ENCODE measurements around the gene WASL.
"Not testable (repeated sequence)": the region's sequence is repeated elsewhere in the genome, so short reads cannot be mapped to it uniquely, and the experiment has no call there.

Gene WASL

DNA sequence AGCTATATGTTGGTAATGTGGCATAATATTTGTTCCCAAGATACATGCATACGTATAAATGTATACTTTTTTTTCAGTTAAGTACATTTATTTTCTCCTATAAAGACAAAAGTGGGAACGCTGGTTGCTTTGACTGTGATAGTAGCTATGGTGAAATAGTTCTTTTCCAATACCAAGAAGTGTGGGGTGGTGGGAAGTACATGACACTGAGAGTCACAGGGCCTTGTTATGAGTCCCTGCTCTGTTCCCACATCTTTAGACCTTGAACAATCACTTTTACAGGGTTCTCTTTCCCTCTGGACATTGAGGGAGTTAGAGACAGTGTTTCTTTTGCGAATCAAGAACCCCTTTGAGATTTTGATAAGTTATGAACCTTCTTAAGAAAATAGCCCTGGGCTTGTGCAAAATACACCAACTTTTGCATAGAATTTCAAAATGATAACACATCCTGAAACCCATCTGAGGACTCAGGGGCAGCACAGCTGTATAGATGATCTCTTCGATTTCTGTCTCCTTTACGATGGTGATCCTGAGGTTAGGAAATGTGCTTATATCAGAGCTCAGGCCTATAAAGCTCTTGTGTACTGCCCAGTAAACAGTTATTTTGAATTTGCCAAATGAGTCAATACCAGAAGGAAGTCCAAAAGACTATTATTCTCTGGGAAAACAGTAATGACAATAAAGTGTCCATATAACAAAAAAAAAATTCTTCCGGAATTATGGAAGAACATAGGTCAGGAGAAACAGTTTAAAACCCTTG is 92.1 kb downstream of the WASL start:
- DNase-seq: no peak

DNA sequence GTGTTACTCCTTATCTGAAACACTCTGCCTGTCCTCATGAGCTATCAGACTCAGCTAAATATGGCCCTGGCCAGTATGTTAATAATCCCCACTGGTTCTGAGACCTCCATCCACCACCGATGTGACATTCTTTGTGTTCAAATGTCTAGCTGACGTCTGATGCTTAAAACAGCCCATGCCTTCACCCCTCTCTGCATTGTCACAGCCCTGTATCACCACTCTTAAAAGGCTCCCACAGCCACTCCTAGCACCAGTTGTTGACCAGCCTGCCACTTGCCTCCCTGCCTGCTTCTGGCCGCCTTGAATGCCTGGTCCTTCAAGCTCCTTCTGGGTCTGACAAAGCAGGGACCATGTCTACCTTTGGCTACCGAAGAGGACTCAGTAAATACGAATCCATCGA is 93.2 kb downstream of the WASL start, which contains the start of gene LMOD2:
TSS of gene LMOD2 (plus strand) at position 253 of the 400 bp plus-strand sequence. CDS start at position 351, 98 bp downstream.
- no peak for DNase-seq

DNA sequence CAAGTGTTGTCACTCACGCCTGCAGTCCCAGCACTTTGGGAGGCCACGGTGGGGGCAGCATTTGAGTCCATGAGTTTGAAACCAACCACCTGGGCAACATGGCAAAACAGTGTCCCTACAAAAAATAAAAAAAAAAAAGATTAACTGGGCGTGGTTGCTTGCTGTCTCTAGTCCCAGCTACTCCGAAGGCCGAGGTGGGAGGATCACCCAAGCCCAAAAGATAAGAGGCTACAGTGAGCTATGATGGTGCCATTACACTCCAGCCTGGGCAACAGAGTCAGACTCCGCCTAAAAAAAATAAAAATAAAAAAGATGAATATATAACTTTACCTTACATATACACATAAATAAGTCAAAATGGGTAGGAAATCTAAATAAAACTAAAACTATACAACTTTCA is 95.6 kb downstream of the WASL start:
- DNase-seq: no peak

DNA sequence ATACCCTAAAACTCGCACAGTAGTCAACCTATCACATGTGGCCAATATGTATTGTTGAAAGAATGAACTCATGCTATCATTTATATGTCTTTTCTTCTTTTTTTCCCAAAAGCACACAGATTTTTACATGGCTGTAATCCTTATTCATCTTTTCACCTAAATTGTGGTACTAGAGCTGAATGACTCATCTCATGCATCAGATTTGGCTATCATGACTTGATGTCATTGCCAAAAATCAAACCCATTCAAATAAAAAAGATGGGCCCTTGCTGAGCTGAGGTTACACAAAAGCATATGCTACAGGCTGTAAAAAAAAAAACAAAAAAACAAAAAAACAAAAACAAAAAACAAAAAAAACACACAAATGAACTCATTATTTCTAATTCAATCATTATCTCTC is 96.4 kb downstream of the WASL start:
- DNase-seq: no peak

DNA sequence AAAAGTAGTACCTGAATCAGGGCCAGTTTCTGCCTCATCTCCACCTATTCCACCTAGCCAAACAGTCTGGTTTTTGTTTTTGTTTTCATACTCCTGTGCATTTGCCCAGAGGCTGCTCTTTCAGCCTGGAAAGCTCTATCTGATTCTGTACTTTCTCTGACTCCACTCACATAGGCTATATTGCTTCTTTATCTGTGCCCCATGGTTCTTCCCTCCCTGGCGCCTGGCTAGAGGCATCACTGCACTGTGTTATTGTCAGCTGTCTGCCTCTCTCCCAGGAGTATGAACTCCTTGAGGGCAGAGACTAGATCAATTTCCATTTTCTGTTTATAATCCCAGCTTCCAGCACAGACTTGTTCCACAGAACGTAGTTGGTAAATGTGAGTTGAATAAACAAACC is 98.2 kb downstream of the WASL start:
- no peak for DNase-seq

DNA sequence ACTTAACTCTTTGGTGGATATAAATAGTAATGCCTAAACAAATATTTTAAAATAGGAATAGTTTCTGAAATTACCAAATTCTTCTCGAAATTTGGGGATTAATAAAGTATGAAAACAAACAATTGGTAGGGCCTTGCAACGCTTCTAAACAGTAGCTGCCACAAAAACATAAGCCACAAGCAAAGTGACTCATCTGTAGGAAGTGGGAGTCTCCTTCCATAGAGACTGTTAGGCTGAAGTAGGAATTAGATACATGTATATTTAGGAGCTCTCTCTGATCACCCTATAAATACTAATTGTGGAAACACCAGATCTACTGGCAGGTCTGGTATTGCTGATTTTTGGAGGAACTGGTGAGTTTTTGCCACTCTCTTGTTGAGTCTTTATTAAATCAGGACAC is 98.8 kb downstream of the WASL start:
- DNase-seq: no peak

DNA sequence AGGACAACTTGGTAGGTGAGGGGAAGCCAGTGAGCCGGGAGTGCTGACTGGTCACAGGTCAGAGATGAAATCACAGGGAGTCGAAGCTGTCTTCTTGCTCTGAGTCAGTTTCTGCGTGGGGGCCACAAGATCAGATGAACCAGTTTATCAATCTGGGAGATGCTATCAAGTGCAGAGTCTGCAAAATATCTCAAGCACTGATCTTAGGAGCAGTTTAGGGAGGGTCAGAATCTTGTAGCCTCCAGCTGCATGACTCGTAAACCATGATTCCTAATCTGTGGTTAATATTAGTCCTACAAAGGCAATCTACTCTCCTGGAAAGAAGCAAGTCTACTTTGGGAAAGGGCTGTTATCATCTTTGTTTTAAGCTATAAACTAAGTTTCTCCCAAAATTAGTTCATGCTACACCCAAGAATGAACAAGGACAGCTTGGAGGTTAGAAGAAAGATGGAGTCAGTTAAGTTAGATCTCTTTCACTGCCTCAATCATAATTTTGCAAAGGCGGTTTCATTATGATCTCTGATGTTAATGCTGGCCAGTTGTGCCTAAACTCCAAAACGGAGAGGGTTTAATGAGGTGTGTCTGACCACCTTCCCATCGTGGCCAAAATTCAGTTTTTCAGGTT is 101.6 kb downstream of the WASL start:
- DNase-seq: no peak

DNA sequence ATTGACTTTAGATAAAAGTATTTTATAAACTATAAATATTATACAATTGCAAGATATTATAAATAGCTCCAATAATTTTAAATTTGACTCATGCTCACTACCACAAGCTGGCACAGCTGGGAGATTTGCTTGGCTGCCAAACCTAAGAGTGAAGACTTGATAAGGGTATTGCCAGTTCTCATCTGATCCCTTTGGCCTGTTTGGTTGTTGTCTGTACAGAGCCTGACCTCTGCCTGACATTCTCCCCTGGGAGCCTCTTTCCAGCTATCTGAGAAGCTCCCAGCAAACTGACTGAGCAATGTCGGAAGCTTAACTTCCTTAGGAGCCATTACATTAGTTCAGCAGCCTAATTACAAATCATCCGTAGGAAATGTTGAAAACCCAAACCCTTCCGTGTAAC is 103.3 kb downstream of the WASL start:
- DNase-seq: no peak

DNA sequence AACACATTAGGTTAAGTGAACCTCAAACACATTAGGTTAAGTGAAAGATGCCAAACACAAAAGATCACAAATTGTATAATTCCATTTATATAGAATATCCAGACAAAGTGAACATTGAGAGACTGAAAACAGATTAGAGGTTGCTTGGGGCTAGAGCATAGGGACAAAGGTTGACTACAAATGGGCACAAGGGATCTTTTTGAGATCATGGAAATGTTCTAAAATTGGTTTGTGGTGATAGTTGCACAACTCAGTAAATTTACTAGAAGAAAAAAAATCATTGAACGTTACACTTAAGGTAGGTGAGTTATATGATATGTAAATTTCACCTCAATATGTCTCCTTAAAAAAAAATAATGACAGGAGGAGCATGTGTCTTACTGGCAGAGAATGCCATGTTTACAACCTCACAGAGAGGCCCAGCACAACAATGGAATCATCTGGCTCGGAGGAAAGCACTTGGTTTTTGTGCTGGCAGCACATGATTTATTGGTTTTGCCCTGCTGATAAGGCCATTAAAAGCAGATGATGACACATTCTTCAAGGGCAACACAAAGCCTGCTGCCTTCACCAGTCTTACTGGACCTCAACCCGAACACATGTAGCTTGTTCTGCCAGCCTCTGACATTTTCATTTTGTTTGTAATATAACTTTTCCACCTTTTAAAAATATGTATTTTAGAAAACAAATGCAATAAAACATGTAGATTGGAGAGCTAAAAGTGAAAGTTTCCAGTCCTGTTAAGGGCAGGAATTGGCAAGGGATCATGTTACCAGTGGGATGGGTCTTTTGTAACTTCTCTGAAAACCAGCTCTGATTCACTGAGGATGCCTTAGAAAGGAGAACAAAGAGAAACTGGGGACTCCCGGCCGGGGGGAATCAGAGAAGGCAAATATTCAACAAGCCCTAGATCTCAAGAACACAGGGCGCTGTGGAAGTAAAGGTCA is 105.0 kb downstream of the WASL start:
- DNase-seq: no peak

DNA sequence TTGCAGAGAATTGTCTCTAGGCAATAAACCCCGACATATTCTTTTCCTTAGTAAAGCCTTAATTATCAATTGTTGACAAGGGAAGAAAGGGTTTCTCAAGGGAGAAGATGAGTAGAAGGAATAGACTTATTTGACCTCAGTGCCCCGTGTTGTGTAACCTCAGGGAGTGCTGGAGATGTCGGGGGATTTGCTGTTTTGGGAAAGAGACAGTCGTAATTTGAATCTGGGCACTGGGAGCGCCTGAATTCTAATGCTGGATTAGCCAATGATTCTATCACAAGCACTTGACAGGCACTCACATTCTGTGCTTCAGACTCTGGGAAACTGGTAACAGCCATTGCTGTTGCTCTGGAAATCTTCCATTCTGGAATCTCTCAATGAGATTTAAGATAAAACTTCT is 106.9 kb downstream of the WASL start:
- no peak for DNase-seq

DNA sequence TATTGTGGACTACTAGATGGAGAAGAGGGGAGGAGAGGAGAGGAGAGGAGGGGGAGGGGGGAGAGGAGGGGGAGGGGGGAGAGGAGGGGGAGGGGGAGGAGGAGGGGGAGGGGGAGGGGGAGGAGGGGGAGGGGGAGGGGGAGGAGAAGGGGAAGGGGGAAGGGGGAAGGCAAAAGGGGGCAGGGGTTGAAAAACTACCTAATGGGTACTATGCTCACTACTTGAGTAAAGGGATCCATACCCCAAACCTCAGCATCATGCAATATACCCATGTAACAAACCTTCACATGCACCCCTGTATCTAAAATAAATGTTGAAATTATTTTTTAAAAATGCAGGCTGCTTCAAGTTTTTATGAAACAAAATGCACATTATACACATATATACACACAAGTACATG is 108.2 kb downstream of the WASL start:
- DNase-seq: no peak

DNA sequence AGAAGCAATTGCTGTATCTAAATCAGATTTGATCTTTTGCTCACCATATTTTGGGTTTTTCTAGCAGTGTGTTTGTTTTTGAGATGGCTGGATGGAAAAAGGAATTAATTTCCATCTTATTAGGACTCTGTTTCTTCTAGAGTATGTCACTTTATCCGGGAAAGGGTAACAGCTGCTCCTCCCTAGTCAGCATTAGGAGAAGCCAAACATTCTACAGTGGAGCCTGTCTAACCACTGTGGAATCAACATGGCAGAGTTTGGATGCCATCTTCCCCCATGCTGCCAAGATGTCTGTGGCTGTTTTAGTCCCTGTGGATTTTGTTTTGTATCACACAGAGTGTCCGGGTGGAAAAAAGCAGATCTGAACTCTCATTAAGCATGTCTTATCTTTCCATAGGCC is 109.2 kb downstream of the WASL start:
- DNase-seq: no peak

DNA sequence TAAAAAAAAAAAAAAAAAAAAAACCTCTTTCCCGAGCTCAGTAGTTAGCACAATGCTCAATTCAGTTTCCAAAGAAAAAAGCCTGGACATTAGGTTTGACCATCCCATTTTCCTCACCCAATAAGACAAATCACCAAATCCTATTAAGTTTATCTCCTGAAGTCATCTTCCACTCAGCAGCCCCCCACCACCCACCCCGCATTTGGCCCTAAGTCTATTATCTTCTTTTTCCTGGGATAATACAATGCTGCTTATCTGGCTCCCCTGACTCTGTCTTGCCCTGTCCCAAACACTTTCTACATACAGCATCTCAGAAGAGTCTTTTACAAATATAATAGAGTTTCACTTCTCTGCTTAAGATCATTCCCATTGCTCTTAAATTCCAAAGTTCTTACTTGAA is 110.9 kb downstream of the WASL start:
- DNase-seq: no peak

DNA sequence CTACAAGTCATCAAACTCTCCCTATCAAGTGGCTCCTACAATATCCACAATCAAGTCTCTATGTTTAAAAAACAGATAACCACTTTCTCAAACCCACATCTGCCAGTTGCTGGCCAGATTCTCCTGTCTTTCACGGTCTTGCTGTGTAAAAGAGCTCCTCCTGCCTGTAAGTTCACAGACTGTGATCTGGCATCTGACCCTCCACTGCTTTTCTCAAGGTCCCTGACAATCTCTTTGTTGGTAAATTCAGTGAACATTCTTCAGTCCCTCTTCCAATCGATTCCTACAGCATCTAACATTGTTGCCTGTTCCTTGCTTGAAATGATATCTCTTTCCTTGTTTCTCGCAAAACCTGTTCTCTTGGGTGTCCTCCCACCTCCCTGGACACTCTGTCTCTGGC is 111.6 kb downstream of the WASL start:
- no peak for DNase-seq

DNA sequence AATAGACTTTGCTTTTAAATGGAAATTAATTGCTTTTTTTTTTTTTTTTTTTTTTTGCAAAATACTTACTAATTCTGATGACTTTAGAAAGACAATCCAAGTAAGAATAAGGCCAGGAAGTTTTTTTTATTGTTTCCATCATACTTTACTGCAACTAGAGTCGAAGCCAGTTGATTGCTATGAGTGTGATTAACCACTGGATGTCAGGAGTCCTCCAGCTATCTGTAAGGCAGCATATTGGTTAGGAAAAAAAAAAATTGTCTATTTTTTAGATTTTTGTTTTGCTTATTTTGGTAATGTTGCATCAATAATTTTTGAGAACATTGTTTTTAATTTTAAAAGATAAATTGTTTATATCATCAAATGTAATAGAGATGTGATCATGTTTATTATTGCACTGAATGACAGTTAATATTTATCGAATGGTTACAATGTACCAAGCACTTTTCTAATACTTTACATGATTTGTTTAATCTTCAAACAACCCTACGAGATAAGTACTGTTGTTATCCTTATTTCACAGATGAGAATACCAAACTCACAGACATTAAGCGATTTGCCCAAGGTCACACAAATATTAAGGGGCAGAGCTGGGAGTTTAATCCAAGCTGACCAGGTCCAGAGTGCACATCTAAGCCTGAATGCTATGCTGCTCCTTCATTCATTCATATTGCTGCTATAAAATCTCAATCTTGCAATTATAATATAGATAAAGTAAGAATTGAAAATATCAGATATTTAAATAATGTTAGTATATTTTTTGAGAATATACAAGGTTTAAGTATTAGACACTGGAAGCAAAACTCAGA is 113.0 kb downstream of the WASL start:
- DNase-seq: no peak

DNA sequence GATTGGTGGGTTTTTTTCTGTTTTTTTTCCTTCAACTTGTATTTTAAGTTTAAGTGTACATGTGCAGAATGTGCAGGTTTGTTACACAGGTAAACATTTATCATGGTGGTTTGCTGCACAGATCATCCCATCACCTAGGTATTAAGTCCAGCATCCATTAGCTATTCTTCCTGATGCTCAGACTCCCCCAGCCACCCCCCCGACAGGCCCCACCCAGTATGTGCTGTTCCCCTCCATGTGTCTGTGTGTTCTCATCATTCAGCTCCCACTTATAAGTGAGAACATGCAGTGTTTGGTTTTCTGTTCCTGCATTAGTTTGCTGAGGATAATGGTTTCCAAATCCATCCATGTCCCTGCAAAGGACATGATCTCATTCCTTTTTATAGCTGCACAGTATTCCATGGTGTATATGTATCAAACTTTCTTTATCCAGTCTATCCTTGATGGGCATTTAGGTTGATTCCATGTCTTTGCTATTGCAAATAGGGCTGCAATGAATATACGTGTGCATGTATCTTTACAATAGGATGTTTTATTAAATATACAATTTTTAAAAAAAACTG is 114.7 kb downstream of the WASL start:
- not testable (repeated sequence) for DNase-seq

DNA sequence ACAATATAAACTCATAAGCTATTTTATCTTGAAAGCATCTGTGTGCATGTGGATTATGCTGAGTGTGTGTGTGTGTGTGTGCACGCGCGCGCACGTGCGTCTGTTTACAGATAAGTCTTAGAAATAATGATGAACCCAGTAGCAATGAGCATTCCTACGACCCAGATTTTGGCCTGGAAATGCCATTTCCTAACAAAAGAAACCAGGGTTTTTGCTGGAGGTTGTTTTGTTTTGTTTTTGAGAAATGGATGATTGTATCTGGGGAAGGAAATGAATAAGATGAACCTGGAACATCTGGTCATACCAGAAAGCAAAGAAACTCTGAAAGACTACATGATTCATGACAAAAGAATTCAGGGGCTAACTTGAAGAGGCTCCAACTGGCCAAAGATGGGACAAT is 115.2 kb downstream of the WASL start:
- DNase-seq: no peak

DNA sequence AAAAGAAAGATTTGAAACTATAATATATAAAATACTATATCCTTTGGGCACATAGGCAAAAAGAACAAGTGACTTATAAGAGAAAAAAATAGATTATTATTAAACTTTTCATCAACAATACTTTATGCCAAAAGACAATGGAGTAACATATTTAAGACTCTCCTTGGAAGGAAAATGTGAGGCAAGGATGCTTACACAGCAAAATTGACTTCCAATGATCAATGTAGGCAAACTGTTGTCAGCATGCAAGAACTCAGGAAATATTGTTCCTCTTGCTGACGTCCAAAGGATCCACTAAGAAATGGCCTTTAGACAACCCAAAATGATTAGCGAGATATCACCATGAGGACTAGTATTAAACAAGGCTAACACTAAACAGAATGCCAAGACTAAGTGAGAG is 116.0 kb downstream of the WASL start:
- no peak for DNase-seq
